GM18526 (cell line): Measurements from ENCODE around the gene STARD5.

Source experiments
- POLR2A ChIP-seq: IDR thresholded peaks from 3 replicates; pipeline ENCODE4 v1.6.1; 2011; ENCODE audit not compliant: insufficient read length; ENCODE audit errors: extremely low read depth

Gene STARD5

GRCh38 chr15:81303244-81304225 lies 20.4 kb downstream of the STARD5 start:
- TF ChIP-seq POLR2A, result no peak

- no peak for TF ChIP-seq POLR2A
These were observed 21.2 kb downstream of the STARD5 start for GRCh38 chr15:81302701-81303109.

GRCh38 chr15:81301815-81302399 lies 22.0 kb downstream of the STARD5 start:
- TF ChIP-seq POLR2A, result no peak

GRCh38 chr15:81301385-81301784 lies 22.6 kb downstream of the STARD5 start:
- no peak for TF ChIP-seq POLR2A

DNA sequence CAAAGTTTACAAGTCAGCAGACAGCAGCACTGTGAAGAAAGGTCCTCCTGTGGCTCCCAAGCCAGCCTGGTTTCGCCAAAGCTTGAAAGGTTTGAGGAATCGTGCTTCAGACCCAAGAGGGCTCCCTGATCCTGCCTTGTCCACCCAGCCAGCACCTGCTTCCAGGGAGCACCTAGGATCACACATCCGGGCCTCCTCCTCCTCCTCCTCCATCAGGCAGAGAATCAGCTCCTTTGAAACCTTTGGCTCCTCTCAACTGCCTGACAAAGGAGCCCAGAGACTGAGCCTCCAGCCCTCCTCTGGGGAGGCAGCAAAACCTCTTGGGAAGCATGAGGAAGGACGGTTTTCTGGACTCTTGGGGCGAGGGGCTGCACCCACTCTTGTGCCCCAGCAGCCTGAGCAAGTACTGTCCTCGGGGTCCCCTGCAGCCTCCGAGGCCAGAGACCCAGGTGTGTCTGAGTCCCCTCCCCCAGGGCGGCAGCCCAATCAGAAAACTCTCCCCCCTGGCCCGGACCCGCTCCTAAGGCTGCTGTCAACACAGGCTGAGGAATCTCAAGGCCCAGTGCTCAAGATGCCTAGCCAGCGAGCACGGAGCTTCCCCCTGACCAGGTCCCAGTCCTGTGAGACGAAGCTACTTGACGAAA lies 24.2 kb downstream of the STARD5 start:
- no peak for TF ChIP-seq POLR2A

GRCh38 chr15:81299156-81299555 lies 24.8 kb downstream of the STARD5 start:
- no peak for TF ChIP-seq POLR2A

DNA sequence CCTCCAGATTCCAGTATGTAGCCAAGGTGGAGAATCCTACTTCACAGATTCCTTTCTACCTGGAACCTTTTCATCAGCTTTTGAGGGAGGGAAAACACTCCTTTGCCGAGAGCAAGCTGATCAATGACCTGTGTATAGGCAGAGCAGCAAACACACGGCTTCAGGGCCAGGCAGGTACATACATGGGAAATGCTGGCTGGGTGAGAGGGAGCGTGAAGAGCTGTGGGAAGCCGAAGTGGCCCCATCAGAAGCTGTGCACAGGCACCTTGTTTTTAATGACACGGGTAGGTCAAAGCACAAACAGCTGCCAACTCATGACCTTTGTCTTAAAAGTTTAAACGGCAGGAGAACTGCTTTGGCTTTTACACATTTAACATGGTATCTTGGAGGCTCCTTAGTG lies 25.3 kb downstream of the STARD5 start:
- no peak for TF ChIP-seq POLR2A

DNA sequence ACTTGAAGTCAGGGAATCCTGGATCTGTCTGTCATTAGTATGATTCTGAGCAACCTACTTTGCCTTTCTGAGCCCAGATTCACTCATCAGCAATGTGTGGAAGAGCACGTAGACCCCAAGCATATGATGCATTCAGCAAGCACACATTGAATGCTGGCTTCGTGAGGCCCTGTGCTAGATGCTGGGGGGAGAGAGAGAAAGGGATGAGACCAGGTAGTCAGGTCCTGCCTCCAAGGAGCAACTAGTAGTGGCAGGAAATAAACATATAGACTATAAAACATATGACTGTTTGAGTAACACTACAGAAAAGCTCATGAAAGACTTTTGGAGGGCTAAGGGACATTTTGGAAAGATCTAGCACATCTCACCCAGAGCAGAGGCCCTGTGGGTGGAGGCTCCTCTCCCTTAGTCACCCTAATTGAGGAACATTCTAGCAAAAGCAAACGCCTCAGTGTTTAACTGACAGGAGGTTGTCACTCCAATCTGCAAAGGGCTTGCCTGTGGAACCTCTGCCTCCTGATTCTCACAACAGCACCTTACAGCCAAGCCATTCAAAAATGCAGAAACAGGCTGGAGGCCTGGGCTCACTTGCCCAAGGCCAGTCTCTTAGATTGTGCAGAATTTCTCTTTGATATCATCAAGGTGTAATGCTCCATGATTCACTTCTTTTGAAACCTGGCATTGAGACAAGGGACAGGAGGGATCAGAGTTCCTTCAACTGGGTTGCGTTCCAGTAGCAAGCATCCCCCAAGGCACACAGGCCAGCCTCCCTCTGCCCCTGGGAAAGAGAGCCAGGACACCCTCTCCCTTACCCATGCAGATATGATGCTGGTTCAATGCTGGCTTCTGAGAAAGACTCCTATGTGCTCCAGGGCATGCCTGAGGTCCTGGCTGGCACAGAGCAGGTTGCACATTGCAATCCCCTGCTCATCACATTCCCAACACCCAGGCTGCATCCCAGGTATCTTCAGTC lies 26.1 kb downstream of the STARD5 start:
- TF ChIP-seq POLR2A, result no peak

GRCh38 chr15:81297147-81297572 lies 26.8 kb downstream of the STARD5 start:
- TF ChIP-seq POLR2A, result no peak

- TF ChIP-seq POLR2A, result peak; percentile 42
These were observed 27.3 kb downstream of the STARD5 start for GRCh38 chr15:81296673-81297072.

DNA sequence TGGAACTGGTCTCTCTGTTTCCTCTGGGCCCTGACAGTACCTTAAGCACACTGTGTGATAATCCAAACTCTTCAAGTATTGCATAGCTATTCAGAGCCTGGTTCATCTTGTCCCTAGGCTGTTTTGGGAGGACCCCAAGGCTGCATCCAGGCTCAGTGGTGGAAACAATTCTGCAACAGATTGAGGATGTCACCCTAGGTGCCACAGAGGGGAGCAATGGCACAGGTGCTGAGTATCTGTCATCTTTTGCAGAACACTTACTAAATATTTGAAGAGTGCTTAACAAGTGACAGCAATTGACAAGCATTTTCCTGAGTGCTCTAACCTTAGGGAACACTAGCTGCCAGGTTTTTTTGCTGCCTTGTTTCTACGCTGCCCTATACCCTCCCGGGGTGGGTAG lies 27.8 kb downstream of the STARD5 start:
- no peak for TF ChIP-seq POLR2A

DNA sequence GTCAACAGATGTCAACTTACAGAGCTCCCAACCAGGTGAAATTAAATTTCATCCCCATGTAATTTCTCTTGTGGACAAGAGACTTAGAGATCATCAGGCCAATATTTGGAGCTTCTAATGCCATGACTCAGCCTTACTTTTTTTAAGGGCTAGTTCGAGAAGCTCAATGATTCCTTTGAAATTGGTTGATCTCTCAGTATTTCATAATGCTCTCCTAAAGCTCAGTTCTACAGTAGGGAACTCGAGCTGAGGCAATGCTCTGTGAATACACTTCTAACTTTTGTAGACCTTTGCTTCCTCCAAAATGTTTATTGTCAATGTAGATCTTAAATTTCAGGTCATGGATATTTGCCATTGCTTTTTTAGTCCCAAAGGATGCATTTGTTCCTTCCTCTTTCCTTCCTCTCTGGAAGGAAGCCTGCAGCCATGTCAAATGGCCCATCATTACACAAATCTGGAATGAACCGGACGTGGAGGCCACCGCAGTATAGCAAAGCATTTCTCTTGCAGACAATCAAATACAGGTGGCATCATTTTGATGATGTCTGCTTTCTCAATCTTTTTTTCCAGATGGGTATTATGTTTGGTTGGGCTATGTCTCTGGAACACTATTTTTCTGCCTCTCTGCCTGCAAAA lies 28.3 kb downstream of the STARD5 start:
- no peak for TF ChIP-seq POLR2A

GRCh38 chr15:81294516-81294880 lies 29.4 kb downstream of the STARD5 start:
- TF ChIP-seq POLR2A, result no peak
